Stomach (tissue), 4 donors: Measurements from ENCODE around the gene SCFD2.

ENCODE experiments used
- EP300 ChIP-seq: sonication (generic); formaldehyde crosslinking; IDR thresholded peaks from one replicate; pipeline ENCODE4 v1.6.1; 2017; ENCODE audit warnings: antibody characterized with exemption
- POLR2A ChIP-seq, 4 donors: fragments of 450-650 bp; IDR thresholded peaks; one replicate each; pipeline ENCODE4 v1.6.1; 2016; ENCODE audit warnings: antibody characterized with exemption in 4 of 4, control low read depth in 2 of 4, mild to moderate bottlenecking in 1 of 4, moderate library complexity in 1 of 4
- POLR2AphosphoS5 ChIP-seq, 3 donors: sonication (generic); formaldehyde crosslinking; IDR thresholded peaks; one replicate each; pipeline ENCODE4 v1.6.1; 2016; ENCODE audit warnings: antibody characterized with exemption in 3 of 3
- TF ChIP-seq, protein P1 (sequence below), 7 experiments: fragments of 450-650 bp in 4 of 7; fragments of 200-600 bp in 3 of 7; sonication (generic) in 3 of 7; IDR thresholded peaks; one replicate each; pipeline ENCODE4 v1.5.1; 2016 to 2019; ENCODE audit warnings: antibody characterized with exemption in 7 of 7, control low read depth in 2 of 7, mild to moderate bottlenecking in 1 of 7

DNA sequence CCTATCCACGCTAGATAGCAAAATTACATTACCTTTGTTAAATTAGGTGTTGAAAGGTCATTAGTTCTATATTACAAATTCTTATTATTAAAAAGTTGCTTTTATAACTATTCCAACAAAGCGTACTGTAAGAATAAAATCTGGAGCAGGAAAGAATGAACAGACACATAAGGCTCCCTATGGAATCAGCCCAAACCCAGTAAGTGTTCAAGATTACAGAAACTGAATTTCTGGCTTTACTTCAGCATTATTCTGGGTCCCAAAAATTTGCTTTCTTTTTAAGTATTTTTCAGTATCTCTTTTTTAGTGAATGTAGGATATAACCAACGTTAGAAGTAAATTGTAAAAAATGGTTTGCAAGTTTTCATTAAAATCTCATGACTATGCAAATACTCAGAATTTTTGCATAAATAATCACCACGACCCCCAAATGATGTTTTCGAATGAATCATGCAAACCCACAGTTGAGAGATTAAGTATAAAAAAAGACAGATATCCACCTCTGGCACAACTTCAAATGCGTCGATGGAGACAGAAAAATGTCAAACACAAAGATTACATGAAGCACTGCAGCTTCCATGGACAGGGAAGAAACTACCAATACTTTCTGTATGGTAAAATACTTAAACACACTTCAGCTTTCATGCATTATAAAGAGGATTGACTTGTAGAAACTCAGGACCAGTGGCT is 265.2 kb downstream of the SCFD2 start:
- TF ChIP-seq, protein P1, sequence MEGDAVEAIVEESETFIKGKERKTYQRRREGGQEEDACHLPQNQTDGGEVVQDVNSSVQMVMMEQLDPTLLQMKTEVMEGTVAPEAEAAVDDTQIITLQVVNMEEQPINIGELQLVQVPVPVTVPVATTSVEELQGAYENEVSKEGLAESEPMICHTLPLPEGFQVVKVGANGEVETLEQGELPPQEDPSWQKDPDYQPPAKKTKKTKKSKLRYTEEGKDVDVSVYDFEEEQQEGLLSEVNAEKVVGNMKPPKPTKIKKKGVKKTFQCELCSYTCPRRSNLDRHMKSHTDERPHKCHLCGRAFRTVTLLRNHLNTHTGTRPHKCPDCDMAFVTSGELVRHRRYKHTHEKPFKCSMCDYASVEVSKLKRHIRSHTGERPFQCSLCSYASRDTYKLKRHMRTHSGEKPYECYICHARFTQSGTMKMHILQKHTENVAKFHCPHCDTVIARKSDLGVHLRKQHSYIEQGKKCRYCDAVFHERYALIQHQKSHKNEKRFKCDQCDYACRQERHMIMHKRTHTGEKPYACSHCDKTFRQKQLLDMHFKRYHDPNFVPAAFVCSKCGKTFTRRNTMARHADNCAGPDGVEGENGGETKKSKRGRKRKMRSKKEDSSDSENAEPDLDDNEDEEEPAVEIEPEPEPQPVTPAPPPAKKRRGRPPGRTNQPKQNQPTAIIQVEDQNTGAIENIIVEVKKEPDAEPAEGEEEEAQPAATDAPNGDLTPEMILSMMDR (IDR thresholded peaks at IDR 0.05), result no peak
- TF ChIP-seq POLR2AphosphoS5 (IDR thresholded peaks at IDR 0.05) (no peak), POLR2A (IDR thresholded peaks at IDR 0.05) (no peak), EP300 (no peak)
